ENCODE data around the gene RAI2. TPM values are rescaled to one million over a fixed set of nuclear protein-coding genes. Genes with fewer than 3 reads are reported as not detected.

The RAI2 gene
- total RNA-seq, 2 donors from 2014 or later = 0.29 TPM; not detected in 1

- no peaks in the 10 kb centered on the region for H3K27me3 Mint-ChIP-seq
- ATAC-seq (replicated peaks) = no peak
- no peaks in the 10 kb centered on the region for H3K36me3 Mint-ChIP-seq (ENCODE audit: low read depth)
- no peaks in the 10 kb centered on the region for H3K4me1 Mint-ChIP-seq
- no peak overlapping the region for H3K27ac Mint-ChIP-seq
- no peak overlapping the region for H3K4me3 Mint-ChIP-seq
- H3K9me3 Mint-ChIP-seq = no peaks in the 10 kb centered on the region
These were observed 46.5 kb downstream of the RAI2 start for GRCh38 chrX:17814557-17814956.

GRCh38 chrX:17814059-17814458, 47.0 kb downstream of the RAI2 start:
- Mint-ChIP-seq H3K27ac (no peak overlapping the region), H3K27me3 (no peaks in the 10 kb centered on the region), H3K4me3 (no peak overlapping the region), H3K4me1 (no peaks in the 10 kb centered on the region), H3K36me3 (ENCODE audit: low read depth) (no peaks in the 10 kb centered on the region), H3K9me3 (no peaks in the 10 kb centered on the region)
- ATAC-seq (replicated peaks) = no peak

- Mint-ChIP-seq H3K27me3 (no peaks in the 10 kb centered on the region), H3K4me3 (no peak overlapping the region), H3K36me3 (ENCODE audit: low read depth) (no peaks in the 10 kb centered on the region), H3K4me1 (no peaks in the 10 kb centered on the region), H3K27ac (no peak overlapping the region), H3K9me3 (no peaks in the 10 kb centered on the region)
- no peak for ATAC-seq (replicated peaks)
These were observed 47.8 kb downstream of the RAI2 start for GRCh38 chrX:17813277-17813676.

- Mint-ChIP-seq H3K9me3 (no peaks in the 10 kb centered on the region), H3K36me3 (ENCODE audit: low read depth) (no peaks in the 10 kb centered on the region), H3K4me3 (no peak overlapping the region), H3K4me1 (no peaks in the 10 kb centered on the region), H3K27ac (no peak overlapping the region), H3K27me3 (no peaks in the 10 kb centered on the region)
- no peak for ATAC-seq (replicated peaks)
These were observed 48.3 kb downstream of the RAI2 start for GRCh38 chrX:17812763-17813162.

- no peaks in the 10 kb centered on the region for H3K36me3 Mint-ChIP-seq (ENCODE audit: low read depth)
- H3K4me1 Mint-ChIP-seq = no peaks in the 10 kb centered on the region
- H3K9me3 Mint-ChIP-seq = no peaks in the 10 kb centered on the region
- ATAC-seq (replicated peaks) = no peak
- H3K4me3 Mint-ChIP-seq = no peak overlapping the region
- H3K27me3 Mint-ChIP-seq = no peaks in the 10 kb centered on the region
- no peak overlapping the region for H3K27ac Mint-ChIP-seq
These were observed 51.1 kb downstream of the RAI2 start for GRCh38 chrX:17809984-17810383.

- Mint-ChIP-seq H3K27me3 (no peaks in the 10 kb centered on the region), H3K27ac (no peak overlapping the region), H3K4me3 (no peak overlapping the region), H3K36me3 (ENCODE audit: low read depth) (no peaks in the 10 kb centered on the region), H3K9me3 (no peaks in the 10 kb centered on the region), H3K4me1 (no peaks in the 10 kb centered on the region)
- no peak for ATAC-seq (replicated peaks)
These were observed 51.8 kb downstream of the RAI2 start for GRCh38 chrX:17809273-17809672.

- ATAC-seq (replicated peaks) = no peak
These were observed 56.0 kb downstream of the RAI2 start for GRCh38 chrX:17805120-17805519.

GRCh38 chrX:17803449-17803848, 57.6 kb downstream of the RAI2 start:
- no peaks in the 10 kb centered on the region for H3K9me3 Mint-ChIP-seq

More at GRCh38 chrX:17805120-17805519, 56.0 kb downstream of the RAI2 start:
- no peaks in the 10 kb centered on the region for H3K9me3 Mint-ChIP-seq
- H3K27ac Mint-ChIP-seq = no peak overlapping the region
- no peak overlapping the region for H3K4me3 Mint-ChIP-seq
- no peaks in the 10 kb centered on the region for H3K27me3 Mint-ChIP-seq
- no peaks in the 10 kb centered on the region for H3K4me1 Mint-ChIP-seq
- H3K36me3 Mint-ChIP-seq (ENCODE audit: low read depth) = no peaks in the 10 kb centered on the region

GRCh38 chrX:17802756-17803155, 58.3 kb downstream of the RAI2 start:
- no peaks in the 10 kb centered on the region for H3K27me3 Mint-ChIP-seq
- H3K4me3 Mint-ChIP-seq = no peak overlapping the region
- no peaks in the 10 kb centered on the region for H3K4me1 Mint-ChIP-seq
- H3K27ac Mint-ChIP-seq = no peak overlapping the region
- H3K36me3 Mint-ChIP-seq (ENCODE audit: low read depth) = no peaks in the 10 kb centered on the region
- no peak for ATAC-seq (replicated peaks)
- no peaks in the 10 kb centered on the region for H3K9me3 Mint-ChIP-seq

More at GRCh38 chrX:17803449-17803848, 57.6 kb downstream of the RAI2 start:
- Mint-ChIP-seq H3K27ac (no peak overlapping the region), H3K4me1 (no peaks in the 10 kb centered on the region), H3K27me3 (no peaks in the 10 kb centered on the region), H3K4me3 (no peak overlapping the region), H3K36me3 (ENCODE audit: low read depth) (no peaks in the 10 kb centered on the region)
- no peak for ATAC-seq (replicated peaks)

GRCh38 chrX:17801431-17801830, 59.7 kb downstream of the RAI2 start:
- H3K9me3 Mint-ChIP-seq = no peaks in the 10 kb centered on the region

GRCh38 chrX:17798921-17799320, 62.2 kb downstream of the RAI2 start:
- Mint-ChIP-seq H3K4me3 (no peak overlapping the region), H3K4me1 (no peaks in the 10 kb centered on the region), H3K27ac (no peak overlapping the region), H3K36me3 (ENCODE audit: low read depth) (no peaks in the 10 kb centered on the region), H3K9me3 (no peaks in the 10 kb centered on the region), H3K27me3 (no peaks in the 10 kb centered on the region)
- no peak for ATAC-seq (replicated peaks)

More at GRCh38 chrX:17801431-17801830, 59.7 kb downstream of the RAI2 start:
- no peaks in the 10 kb centered on the region for H3K27me3 Mint-ChIP-seq
- H3K27ac Mint-ChIP-seq = no peak overlapping the region
- ATAC-seq (replicated peaks) = no peak
- H3K4me3 Mint-ChIP-seq = no peak overlapping the region
- no peaks in the 10 kb centered on the region for H3K4me1 Mint-ChIP-seq
- no peaks in the 10 kb centered on the region for H3K36me3 Mint-ChIP-seq (ENCODE audit: low read depth)

GRCh38 chrX:17792826-17793225, 68.3 kb downstream of the RAI2 start:
- Mint-ChIP-seq H3K27me3 (no peaks in the 10 kb centered on the region), H3K4me1 (no peaks in the 10 kb centered on the region), H3K4me3 (no peak overlapping the region), H3K9me3 (no peaks in the 10 kb centered on the region), H3K36me3 (ENCODE audit: low read depth) (no peaks in the 10 kb centered on the region), H3K27ac (no peak overlapping the region)
- no peak for ATAC-seq (replicated peaks)

- H3K36me3 Mint-ChIP-seq (ENCODE audit: low read depth) = no peaks in the 10 kb centered on the region
- H3K4me1 Mint-ChIP-seq = no peaks in the 10 kb centered on the region
- no peak for ATAC-seq (replicated peaks)
- H3K9me3 Mint-ChIP-seq = no peaks in the 10 kb centered on the region
- H3K27ac Mint-ChIP-seq = no peak overlapping the region
- no peak overlapping the region for H3K4me3 Mint-ChIP-seq
- H3K27me3 Mint-ChIP-seq = no peaks in the 10 kb centered on the region
These were observed 72.0 kb downstream of the RAI2 start for GRCh38 chrX:17788956-17789562.

- H3K9me3 Mint-ChIP-seq = no peaks in the 10 kb centered on the region
- ATAC-seq (replicated peaks) = peak; percentile 38
- no peaks in the 10 kb centered on the region for H3K4me1 Mint-ChIP-seq
- no peaks in the 10 kb centered on the region for H3K36me3 Mint-ChIP-seq (ENCODE audit: low read depth)
- H3K27me3 Mint-ChIP-seq = no peaks in the 10 kb centered on the region
- H3K27ac Mint-ChIP-seq = no peak overlapping the region
- H3K4me3 Mint-ChIP-seq = no peak overlapping the region
These were observed 72.7 kb downstream of the RAI2 start for GRCh38 chrX:17788439-17788838.

- H3K27ac Mint-ChIP-seq = no peak overlapping the region
- no peaks in the 10 kb centered on the region for H3K9me3 Mint-ChIP-seq
- no peak for ATAC-seq (replicated peaks)
- H3K27me3 Mint-ChIP-seq = no peaks in the 10 kb centered on the region
- no peaks in the 10 kb centered on the region for H3K36me3 Mint-ChIP-seq (ENCODE audit: low read depth)
- no peaks in the 10 kb centered on the region for H3K4me1 Mint-ChIP-seq
- H3K4me3 Mint-ChIP-seq = no peak overlapping the region
These were observed 73.5 kb downstream of the RAI2 start for GRCh38 chrX:17787557-17787956.
